NCI-H2227 treated with DMSO at 0.1 percent for 48 hours (cell line): ENCODE data around the gene OLFM1.

Experiments
- DNase-seq: peaks from one replicate; lab custom pipeline; 2025; lab: John Stamatoyannopoulos, UW

OLFM1 gene

GRCh38 chr9:135076876-135077430 lies 10.5 kb upstream of the OLFM1 start:
- DNase-seq, result no peak

- DNase-seq, result no peak
Measured at GRCh38 chr9:135077497-135078200, 9.8 kb upstream of the OLFM1 start.

GRCh38 chr9:135078361-135078821 lies 9.1 kb upstream of the OLFM1 start:
- no peak for DNase-seq

GRCh38 chr9:135079018-135079417 lies 8.4 kb upstream of the OLFM1 start:
- DNase-seq, result no peak

GRCh38 chr9:135079676-135080075 lies 7.8 kb upstream of the OLFM1 start:
- DNase-seq, result no peak

GRCh38 chr9:135080286-135081263 lies 6.9 kb upstream of the OLFM1 start:
- DNase-seq, result no peak

GRCh38 chr9:135081264-135081660 lies 6.2 kb upstream of the OLFM1 start:
- no peak for DNase-seq

- no peak for DNase-seq
Measured at GRCh38 chr9:135081731-135082130, 5.7 kb upstream of the OLFM1 start.

- no peak for DNase-seq
Measured at GRCh38 chr9:135082536-135082935, 4.9 kb upstream of the OLFM1 start.

- DNase-seq, result no peak
Measured at GRCh38 chr9:135083241-135083810, 4.1 kb upstream of the OLFM1 start.

GRCh38 chr9:135083831-135084230 lies 3.6 kb upstream of the OLFM1 start:
- no peak for DNase-seq

- no peak for DNase-seq
Measured at GRCh38 chr9:135084262-135084661, 3.2 kb upstream of the OLFM1 start.

GRCh38 chr9:135084881-135085760 lies 2.3 kb upstream of the OLFM1 start:
- DNase-seq, result no peak

- DNase-seq, result peak; percentile 61
Measured at GRCh38 chr9:135085830-135086546, 1.5 kb upstream of the OLFM1 start.

- no peak for DNase-seq
Measured at GRCh38 chr9:135086597-135087488, 625 bp upstream of the OLFM1 start.

- DNase-seq, result no peak
Measured at GRCh38 chr9:135087899-135088347, 455 bp downstream of the OLFM1 start.

GRCh38 chr9:135088348-135088978 lies 995 bp downstream of the OLFM1 start:
- DNase-seq, result no peak

- DNase-seq, result no peak
Measured at GRCh38 chr9:135088979-135089847, 1.7 kb downstream of the OLFM1 start.
